SW480 (cell line): Measurements from ENCODE around the gene SEC14L1.

Source experiments
- DNase-seq: peaks from one replicate; pipeline ENCODE4 v3.0.0-alpha.2; 2016; ENCODE audit warnings: low spot score

SEC14L1 gene

DNA sequence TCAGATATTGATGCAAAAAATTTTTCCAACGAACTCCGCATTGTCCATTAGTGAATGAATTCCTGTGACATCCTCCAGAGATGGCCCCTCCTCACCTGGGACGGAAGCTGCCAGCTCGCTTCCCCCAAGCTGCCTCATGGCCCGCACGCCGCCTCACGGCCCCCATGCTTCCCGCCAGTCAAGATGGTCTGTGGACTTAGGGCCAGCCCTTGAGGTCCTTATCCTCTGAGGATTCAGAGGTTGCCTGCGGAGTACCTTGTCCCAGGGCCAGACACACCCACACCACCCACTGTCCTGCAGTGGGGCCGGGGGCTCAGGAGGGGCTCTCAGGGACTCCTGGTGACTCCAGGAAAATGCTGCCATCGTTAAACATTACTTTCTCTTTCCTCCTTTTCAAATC lies 73.6 kb downstream of the SEC14L1 start:
- no peak for DNase-seq

DNA sequence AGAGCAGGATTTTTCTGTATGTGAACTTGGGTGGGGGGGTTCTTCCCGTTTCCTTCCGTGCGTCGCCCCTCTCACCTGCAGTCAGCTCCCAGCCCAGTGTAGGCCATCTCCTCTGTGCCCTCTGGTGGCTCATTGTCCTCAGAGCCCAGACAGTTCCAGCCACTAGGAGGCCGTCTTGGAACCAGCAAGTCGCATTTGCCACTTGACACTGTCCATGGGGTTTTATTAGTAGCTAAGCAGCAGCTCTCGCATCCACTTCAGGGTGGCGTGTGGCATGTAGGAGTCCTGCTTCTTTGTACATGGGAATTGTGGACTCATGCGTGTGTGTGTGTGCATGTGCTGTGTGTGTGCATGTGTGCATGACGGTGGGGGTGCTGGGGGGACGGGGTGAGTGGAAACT lies 74.0 kb downstream of the SEC14L1 start:
- peak; percentile 42 for DNase-seq

DNA sequence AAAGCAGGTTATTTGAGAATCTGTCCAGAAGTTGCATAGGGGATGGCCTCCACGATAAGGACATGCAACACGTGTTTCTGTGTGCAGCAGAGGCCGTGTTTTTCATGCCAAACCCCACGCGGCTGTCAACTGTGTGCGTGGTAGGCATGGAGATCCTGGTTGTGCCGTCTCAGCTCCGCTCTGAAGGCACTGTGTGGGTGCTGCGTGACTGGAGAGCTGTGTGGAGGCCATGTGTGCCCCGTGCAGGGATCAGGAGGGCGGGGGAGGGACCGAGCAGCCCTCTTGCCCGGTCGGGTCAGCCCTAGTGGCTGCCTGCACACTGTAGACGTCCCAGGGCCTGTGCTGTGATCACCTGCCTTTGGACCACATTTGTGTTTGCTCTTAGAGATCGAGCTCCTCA lies 74.5 kb downstream of the SEC14L1 start:
- DNase-seq, result no peak

DNA sequence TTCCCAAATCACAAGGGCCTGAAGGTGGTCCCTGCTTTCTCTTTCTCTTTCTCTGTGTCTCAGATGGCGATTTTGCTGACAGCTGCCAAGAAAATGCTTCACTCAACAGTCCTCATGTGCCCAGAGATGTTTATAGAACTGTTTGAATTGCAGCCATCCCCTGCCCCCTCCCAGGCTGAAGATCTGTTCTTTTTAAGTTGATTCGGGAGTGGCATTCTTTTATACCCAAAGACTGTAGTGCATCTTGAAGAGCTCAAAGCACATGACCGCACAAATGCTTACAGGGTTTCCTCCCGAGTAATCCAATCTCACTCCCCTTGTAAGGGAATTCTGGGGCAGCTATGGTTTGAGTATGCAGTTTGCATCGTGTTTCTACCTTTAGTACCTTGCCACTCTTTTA lies 75.7 kb downstream of the SEC14L1 start:
- no peak for DNase-seq

DNA sequence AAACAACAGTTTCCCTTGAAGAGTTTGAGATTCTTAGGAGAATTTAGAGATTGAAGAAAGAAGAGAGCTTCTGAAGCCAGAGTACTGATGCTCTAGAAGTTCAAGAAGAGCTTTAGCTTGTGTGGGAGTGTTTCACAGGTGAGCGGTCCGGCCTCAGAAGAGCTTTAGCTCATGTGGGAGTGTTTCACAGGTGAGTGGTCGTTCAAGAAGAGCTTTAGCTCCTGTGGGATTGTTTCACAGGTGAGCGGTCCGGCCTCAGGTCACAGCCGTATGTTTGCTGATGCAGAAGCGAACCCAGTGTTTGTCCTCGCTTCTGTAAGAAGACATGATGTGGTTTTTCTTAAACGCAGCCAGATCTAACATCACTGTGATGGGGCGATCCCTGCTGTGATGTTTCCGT lies 76.4 kb downstream of the SEC14L1 start:
- DNase-seq, result no peak

DNA sequence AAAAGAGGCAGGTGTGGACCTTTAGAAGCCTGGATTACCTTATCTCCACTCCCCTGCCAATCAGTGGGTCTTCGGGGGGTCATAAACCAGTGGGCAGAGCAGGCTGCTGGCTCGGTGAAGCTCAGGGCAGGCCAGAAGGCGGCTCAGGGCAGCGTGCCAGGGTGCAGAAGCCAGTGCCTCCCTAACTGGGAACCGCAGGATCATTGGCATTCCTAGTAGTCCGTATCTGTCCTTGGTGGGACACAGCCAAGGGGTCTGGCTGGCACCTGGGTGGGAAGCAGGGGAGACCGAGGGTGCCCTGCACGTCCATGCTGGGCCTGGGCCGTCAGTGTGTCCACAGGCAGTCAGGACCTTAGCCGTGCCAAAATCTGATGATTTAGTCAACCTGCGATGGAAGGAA lies 76.8 kb downstream of the SEC14L1 start:
- no peak for DNase-seq

DNA sequence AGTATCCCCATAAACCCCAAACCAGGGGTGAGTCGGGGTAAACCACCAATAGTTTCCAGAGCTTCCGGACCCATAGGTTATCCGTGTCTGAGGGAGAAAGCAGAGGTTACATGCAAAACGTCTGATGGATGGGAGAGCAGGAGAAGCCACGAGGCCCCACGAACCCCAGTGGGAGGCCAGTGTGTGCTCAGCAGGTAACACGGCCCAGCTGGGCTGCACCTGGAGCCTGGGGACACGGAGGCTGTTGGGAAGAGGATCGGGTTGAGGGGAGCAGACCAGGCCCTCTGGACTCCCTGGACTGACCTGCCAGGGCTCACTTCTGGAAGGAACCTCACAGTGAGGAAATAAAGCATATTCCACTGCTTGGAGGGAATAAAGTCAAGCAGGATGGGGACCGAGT lies 78.1 kb downstream of the SEC14L1 start:
- DNase-seq, result no peak

DNA sequence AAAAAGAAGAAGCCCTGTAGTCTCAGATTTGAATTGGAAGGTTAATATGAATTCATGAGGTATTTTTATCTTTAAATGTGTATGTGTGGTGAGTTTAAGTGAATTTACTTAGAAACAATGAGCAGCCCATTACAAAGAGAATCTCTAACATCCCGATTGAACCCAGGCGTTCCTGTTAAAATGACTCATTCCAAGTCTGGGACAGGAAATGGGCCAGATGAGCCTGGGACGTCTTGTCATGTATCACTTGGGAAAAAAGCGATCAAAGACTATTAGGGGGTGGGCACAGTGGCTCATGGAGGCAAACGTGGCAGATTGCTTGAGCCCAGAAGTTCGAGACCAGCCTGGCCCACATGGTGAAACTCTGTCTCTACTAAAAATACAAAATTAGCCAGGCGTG lies 81.6 kb downstream of the SEC14L1 start:
- DNase-seq, result no peak

DNA sequence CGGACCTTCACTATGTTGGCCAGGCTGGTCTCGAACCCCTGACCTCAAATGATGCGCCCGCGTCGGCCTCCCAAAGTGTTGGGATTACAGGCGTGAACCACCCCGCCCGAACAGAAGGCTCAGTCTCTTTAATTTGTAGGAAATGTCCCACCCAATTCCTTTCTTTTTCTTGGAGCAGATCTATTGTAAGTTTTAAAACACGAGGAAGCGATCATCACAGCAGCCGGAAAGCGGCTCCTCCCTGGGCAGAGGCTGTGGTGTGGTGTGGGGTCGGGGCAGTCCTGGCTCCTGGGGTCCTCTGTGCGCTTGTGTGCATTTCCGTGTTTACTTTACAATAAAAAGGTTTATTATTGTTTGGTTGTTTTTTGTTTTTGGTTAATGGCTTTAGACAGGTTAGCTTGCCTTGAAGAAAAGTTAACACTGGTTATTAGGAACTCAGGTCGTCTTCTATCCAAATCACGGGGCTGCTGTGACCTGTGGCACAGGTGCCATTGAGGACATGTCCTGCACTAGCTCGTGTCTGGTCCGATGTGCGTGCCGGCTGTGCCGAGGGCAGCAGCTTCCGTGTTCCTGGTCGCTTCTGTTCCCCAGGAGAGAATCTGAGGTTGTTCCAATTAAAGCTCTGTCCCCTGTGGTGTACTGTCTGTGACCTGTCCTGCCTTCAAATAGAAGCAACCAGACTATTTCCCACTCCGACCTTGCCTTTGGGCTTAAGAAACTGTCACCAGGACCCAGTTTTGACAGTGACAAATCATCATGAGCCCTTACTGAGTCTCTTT lies 83.1 kb downstream of the SEC14L1 start:
- no peak for DNase-seq

DNA sequence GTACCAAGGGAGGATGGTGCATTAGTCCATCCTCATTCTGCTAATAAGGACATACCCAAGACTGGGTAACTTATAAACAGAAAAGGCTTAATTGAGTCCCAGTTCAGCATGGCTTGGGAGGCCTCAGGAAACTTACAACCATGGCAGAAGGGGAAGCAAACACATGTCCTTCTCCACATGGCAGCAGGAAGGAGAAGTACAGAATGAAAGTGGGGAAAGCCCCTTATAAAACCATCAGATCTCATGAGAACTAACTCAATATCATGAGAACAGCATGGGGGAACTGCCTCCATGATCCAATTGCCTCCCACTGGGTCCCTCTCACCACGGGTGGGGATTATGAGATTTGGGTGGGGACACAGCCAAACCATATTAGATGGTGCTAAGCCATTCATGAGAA lies 84.5 kb downstream of the SEC14L1 start:
- no peak for DNase-seq

DNA sequence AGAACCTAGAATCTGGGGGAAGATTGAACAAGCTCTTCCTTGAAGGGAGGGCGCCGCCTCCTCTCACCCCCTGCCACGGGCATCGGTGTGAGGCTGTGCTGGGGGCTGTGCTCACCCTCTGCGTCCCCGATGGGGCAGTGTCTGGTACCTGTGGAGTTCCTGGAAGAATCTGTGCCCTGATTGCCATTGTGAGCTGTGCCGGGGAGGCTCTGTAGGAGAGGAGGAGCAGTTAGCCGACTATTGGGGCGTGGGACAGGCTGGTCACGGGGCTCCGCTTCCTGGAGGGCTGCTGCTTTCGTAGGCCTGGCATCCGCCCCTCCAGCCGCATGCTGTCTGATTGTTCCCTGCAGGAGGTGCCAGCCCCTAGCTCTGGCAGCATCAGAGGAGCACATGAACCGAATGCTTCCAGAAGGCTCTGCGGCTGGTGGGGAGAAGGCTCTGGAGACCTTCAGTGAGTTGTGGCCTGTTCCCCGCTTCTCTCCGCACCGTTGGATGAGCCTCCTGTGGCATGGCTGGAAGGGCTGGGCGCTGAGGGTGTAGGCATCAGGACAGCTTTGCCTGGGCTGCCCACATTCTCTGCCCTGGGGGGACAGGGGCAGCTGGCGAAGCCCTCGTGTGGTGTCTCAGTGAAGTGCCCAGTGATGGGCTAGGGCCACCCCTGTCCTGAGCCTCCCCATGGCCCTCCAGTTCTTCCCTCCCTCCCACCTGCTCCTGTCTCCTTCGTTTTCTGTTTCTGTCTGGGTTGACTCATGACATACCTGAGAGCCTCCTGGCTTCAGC lies 86.9 kb downstream of the SEC14L1 start:
- DNase-seq, result no peak

DNA sequence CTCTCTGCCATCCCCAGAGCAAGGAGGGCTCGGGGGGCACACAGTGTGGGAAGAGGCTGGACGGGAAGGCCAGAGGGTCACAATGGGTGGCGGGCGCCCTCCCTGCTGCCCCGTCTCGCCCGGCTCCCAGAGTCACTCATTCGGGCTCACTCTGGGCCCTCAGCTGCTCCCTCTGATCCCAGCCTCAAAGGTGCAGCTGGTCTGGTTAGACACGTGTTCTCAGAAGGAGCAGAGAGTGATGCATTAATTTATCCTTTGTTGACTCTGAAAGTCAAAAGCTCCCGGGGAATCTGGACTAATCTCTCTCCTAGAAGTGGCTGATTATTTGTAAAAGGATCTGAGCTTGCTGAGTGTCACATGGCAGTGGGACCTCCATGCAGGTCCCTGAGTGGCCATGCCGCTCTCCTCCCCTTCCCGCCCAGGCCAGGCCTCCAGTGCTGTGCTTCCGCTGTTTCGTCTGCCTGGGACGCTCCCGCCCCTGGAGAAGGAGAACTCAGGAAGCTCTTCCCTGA lies 87.5 kb downstream of the SEC14L1 start:
- no peak for DNase-seq

DNA sequence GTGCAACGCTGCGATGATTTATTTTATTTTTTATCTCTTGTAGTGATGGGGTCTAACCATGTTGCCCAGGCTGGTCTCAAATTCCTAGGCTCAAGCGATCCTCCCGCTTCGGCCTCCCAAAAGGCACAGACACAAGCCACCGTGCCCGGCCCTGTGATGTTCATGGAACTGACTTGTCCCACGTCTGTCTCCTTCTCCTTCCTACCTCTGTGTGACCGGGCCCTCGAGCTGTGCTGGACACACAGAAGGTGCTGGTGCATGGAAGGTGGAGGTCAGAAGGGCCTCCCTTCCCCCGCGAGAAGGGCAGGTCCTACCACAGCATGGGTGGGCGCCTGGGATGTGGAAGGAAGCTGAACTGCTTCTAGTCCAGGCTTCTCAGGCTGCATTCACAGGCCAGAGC lies 88.0 kb downstream of the SEC14L1 start:
- DNase-seq, result no peak

DNA sequence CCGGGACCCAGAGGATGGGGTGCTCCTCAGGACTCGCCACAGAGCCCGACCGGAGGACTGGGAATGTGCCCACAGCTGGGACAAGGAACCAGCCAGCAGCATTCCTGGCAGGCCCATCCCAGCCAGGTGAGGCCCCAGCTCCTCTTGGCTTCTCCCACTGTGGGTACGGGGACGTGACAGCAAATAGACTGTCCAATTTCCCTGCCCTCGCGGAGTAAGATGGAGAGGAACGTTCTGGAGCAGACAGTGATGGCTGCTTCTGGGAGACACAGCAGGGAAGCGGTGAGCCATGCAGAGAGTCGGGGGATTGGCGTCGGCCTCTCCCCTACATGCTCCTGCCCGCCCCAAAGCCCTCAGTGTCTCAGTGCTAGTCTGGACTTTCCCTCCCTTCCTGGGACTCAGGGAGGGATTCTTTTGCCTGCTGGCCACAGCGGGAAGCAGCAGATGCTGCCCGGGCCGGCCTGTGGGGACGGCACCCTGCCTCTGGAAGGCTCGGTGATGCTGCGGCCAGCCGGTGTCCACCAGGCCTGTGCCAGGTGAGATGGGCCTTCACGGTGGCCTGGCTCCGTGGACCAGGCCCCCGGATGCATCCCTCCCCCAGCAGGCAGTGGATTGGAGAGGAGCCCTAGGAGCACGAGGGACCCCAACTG lies 89.1 kb downstream of the SEC14L1 start:
- no peak for DNase-seq

DNA sequence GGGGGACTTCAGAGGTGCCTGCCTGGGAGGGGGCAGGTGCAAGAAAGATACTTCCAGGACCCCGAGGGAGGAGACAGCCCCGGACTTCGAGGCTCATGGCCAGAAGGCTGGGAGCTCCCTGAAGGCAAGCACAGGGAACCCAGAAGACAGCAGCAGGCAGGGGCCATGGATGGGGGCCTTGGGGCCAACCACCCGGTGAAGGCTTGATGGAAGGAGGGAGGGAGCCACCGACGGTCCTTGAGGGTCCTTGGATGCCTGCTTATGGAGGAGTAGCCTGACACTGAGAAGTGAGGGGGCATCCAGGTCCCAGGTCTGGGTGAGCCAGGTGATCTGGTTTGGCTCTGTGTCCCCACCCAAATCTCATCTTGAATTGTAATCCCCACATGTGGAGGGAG lies 89.7 kb downstream of the SEC14L1 start:
- DNase-seq, result no peak

DNA sequence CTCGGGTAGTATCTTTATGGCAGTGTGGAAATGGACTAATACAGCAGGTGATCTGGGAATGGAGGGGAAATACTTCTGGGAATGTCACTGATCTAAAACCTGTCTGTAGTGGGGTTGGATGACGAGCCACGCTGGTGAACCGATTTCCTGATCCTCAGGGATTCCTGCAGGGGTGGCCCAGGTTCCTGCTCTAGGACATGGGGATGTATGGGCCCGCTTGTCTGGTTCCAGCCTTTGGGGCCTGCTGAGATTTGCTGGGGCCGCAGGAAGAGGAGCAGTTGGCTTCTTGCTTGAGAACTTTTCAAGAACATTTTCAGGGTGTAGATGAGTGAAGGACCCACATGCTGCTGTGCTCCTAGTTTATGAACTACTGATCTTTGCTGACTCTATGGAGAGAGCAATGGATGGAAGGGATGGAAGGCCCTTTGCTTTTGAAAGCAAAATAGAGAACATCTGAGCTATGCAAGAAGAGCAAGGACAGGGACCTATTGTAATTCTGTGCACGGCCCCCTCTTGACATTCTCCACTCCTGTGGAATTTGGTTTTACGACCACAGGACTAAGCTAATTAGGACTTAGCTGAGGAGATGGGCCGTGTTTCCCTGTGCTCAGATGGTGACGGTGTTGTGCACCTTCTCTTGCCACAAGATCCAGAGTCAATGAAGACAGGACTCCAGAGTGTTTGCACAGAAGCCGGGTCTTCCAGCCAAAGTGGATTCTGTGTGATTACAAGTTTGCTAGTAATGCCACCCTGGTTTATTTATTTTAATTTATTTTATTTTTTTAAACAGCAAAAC lies 90.5 kb downstream of the SEC14L1 start:
- no peak for DNase-seq

DNA sequence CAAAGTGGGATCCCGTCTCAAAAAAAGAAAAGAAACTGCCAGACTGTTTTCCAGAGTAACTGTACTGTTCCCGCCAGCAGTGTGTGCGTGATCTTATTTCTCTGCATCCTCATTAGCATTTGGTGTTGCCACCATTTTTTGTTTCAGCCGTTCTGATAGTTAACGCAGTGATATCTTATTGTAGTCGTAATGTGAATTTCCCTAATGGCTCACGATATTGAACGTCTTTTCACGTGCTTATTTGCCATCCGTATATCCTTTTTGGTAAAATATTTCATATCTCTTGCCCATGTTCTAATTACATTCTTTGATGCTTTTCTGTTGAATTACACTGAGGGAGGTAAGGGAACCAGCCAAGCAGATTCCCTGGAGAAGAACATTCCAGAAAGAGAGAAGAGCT lies 92.4 kb downstream of the SEC14L1 start:
- DNase-seq, result no peak

DNA sequence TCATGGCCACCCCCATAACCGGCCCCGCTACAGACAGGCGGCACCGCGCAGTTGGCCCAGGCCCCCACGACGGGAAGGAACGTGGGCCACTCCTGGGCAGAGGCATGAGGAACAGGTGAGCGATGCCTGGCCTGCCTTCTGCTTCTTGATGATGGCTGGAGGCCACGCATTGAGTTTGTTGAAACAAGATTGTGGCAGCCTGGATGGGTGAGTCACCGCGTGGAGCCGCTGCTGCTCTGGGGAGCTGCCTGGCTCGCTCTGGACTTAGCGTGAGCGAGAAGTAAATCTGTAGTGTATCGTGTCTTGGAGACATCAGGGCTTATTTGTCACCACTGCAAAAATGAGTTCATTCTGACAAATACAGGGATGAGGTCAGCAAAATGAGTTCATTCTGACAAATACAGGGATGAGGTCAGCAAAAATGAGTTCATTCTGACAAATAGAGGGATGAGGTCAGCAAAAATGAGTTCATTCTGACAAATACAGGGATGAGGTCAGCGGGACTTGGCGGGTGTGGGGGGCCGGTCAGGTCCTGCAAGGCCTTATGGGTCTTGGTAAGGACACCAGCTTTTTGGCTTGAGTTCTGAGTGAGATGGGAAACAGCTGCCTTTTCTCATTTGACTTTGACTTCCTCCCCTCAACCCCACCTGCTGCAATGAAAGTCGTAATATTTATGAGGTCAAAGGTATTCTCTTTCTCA lies 93.0 kb downstream of the SEC14L1 start:
- peak; percentile 18 for DNase-seq

DNA sequence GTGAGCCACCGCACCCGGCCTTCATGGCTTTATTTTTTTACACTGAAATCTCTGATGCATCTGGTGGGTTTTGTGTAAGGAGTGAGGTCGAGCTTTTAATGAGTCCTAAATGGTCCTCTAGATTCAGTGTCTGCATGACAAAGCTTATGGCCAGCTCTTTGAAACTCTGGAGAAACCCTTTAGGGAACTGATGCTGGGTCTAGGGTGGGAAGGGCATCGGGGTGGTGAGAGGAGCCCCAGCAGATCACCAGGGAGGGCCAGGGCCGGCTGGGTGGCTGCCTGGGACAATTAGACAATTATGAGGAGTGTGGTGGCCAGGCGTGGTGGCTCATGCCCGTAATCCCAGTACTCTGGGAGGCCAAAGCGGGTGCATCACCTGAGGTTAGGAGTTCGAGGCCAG lies 93.9 kb downstream of the SEC14L1 start:
- no peak for DNase-seq

DNA sequence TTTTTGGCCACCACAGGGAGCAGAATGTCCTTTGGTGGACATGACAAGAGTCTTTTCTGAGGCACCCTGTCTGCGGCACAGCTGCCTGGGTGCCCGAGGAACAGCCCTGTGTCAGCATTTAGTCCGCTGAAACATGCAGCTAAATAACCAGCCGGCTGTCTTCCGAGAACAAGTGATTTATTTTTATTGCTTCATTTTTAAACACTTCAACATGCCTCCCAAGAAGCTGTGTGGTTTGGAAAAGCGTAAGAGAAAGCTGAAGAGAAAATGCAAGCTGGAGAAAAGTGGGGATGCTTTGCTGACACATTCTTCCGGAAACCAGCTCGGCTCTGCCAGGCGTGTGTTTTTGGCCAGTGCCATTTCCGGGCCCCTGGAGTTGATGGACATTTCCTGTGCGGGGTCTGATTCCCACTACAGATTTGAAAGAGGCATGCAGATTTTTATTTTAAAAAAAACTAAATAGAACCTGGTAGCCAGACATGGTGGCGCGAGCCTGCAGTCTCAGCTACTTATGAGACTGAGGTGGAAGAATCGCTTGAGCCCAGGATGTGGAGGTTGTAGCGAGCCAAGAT lies 94.7 kb downstream of the SEC14L1 start:
- no peak for DNase-seq
